Superior temporal gyrus (tissue), 1 donor: ENCODE data around the gene GLUL.
A peak's percentile ranks its signal among the peaks of the same experiment; 100 is the strongest.

Source experiments
- DNase-seq: peaks from one replicate; pipeline ENCODE4 v3.0.0-alpha.2; 2016; ENCODE audit errors: extremely low spot score

The GLUL gene

GRCh38 chr1:182391362-182392049, at the start of gene GLUL:
GLUL (minus strand) TSS chr1:182391790; CDS start chr1:182388737, 3,053 bp downstream.
- DNase-seq = peak; percentile 95

- no peak for DNase-seq
Measured at GRCh38 chr1:182438326-182438725, 46.7 kb upstream of the GLUL start.

GRCh38 chr1:182433580-182433979, 42.0 kb upstream of the GLUL start:
- no peak for DNase-seq

GRCh38 chr1:182431278-182431677, 39.7 kb upstream of the GLUL start:
- no peak for DNase-seq

GRCh38 chr1:182430263-182431068, 38.9 kb upstream of the GLUL start:
- no peak for DNase-seq

- DNase-seq = no peak
Measured at GRCh38 chr1:182428043-182428442, 36.5 kb upstream of the GLUL start.

- no peak for DNase-seq
Measured at GRCh38 chr1:182426442-182427430, 35.1 kb upstream of the GLUL start.

- DNase-seq = no peak
Measured at GRCh38 chr1:182415789-182416188, 24.2 kb upstream of the GLUL start.

- DNase-seq = no peak
Measured at GRCh38 chr1:182413969-182414368, 22.4 kb upstream of the GLUL start.

- DNase-seq = no peak
Measured at GRCh38 chr1:182413486-182413885, 21.9 kb upstream of the GLUL start.

GRCh38 chr1:182410620-182411273, 19.2 kb upstream of the GLUL start:
- DNase-seq = no peak

- no peak for DNase-seq
Measured at GRCh38 chr1:182410138-182410537, 18.5 kb upstream of the GLUL start.

GRCh38 chr1:182408435-182409075, 17.0 kb upstream of the GLUL start:
- no peak for DNase-seq

GRCh38 chr1:182407724-182408123, 16.1 kb upstream of the GLUL start:
- no peak for DNase-seq

GRCh38 chr1:182406012-182406411, 14.4 kb upstream of the GLUL start:
- DNase-seq = no peak

GRCh38 chr1:182405578-182405977, 14.0 kb upstream of the GLUL start:
- DNase-seq = no peak

GRCh38 chr1:182404781-182405180, 13.2 kb upstream of the GLUL start:
- no peak for DNase-seq

GRCh38 chr1:182400567-182400966, 9.0 kb upstream of the GLUL start, which contains the start of gene TEDDM1:
TEDDM1 (minus strand) TSS chr1:182400667; CDS start chr1:182400485, 182 bp downstream.
- DNase-seq = no peak

GRCh38 chr1:182397653-182398393, 6.2 kb upstream of the GLUL start:
- DNase-seq = peak; percentile 9

- DNase-seq = peak; percentile 55
Measured at GRCh38 chr1:182395906-182396305, 4.3 kb upstream of the GLUL start.
